PC-9 (cell line): Measurements from ENCODE around the gene DSC2. TPM values are rescaled to one million over a fixed set of nuclear protein-coding genes. Genes with fewer than 3 reads are reported as not detected.

Source experiments
- BruUV-seq: library from RNA; stranded (reverse); fragments of 400-500 nt; replicated peaks from 2 replicates; lab custom pipeline; 2021; lab: Mats Ljungman, UMichigan
- CTCF ChIA-PET: fragments of 300-600 bp; sonication (Branson Sonifier 250); formaldehyde crosslinking; loops from one replicate; lab custom pipeline; 2022; ENCODE audit warnings: antibody characterized with exemption; lab: Charles Lee
- POLR2A ChIA-PET: fragments of 300-600 bp; sonication (Branson Sonifier 250); formaldehyde crosslinking; loops from one replicate; lab custom pipeline; 2022; ENCODE audit warnings: antibody characterized with exemption; ENCODE audit not compliant: unreplicated experiment; lab: Charles Lee
- DNase-seq, 2 experiments: peaks; one replicate each; pipeline versions ENCODE4 v3.0.0 to v3.0.0-alpha.2; 2015 to 2022; ENCODE audit warnings: mixed read lengths in 1 of 2
- H2AFZ ChIP-seq: fragments of 200-600 bp; sonication (generic); 2 replicates; pipeline ENCODE4 v1.8.1; 2017; ENCODE audit warnings: antibody characterized with exemption
- H3F3A ChIP-seq: fragments of 200-600 bp; sonication (generic); 2 replicates; pipeline ENCODE4 v1.8.1; 2017; ENCODE audit warnings: antibody characterized with exemption, mild to moderate bottlenecking, low read depth; ENCODE audit not compliant: insufficient read depth
- H3K27ac ChIP-seq: fragments of 200-600 bp; sonication (generic); 2 replicates; pipeline ENCODE4 v1.6.1; 2016; ENCODE audit warnings: mixed run types
- H3K27me3 ChIP-seq: fragments of 200-600 bp; sonication (generic); 2 replicates; pipeline ENCODE4 v1.6.1; 2016; ENCODE audit warnings: low read depth, mixed run types; ENCODE audit not compliant: insufficient read depth
- H3K36me3 ChIP-seq: fragments of 200-600 bp; sonication (generic); 2 replicates; pipeline ENCODE4 v1.6.1; 2016; ENCODE audit warnings: low read depth, mixed run types
- H3K4me1 ChIP-seq: fragments of 200-600 bp; sonication (generic); replicated peaks from 2 replicates; pipeline ENCODE4 v1.6.1; 2016; ENCODE audit warnings: mixed run types; ENCODE audit not compliant: insufficient read depth
- H3K4me2 ChIP-seq: fragments of 200-600 bp; sonication (generic); 2 replicates; pipeline ENCODE4 v1.6.1; 2017; ENCODE audit warnings: mixed run types
- H3K4me3 ChIP-seq: fragments of 200-600 bp; sonication (generic); 2 replicates; pipeline ENCODE4 v1.6.1; 2016; ENCODE audit warnings: mixed run types
- H3K79me2 ChIP-seq: fragments of 200-600 bp; sonication (generic); 2 replicates; pipeline ENCODE4 v1.6.1; 2017; ENCODE audit warnings: low read depth, mixed run types
- H3K9me2 ChIP-seq: fragments of 200-600 bp; sonication (generic); 2 replicates; pipeline ENCODE4 v1.8.1; 2017; ENCODE audit warnings: mild to moderate bottlenecking; ENCODE audit not compliant: insufficient read depth
- H3K9me3 ChIP-seq: fragments of 200-600 bp; sonication (generic); 2 replicates; pipeline ENCODE4 v1.8.1; 2016; ENCODE audit warnings: low read depth; ENCODE audit not compliant: insufficient read depth
- H4K20me1 ChIP-seq: fragments of 200-600 bp; sonication (generic); 2 replicates; pipeline ENCODE4 v1.8.1; 2017; ENCODE audit not compliant: insufficient read depth
- CTCF ChIP-seq: fragments of 200-600 bp; sonication (generic); conservative IDR thresholded peaks from 2 replicates; pipeline ENCODE4 v1.6.1; 2017; ENCODE audit warnings: mixed run types, antibody characterized with exemption, mild to moderate bottlenecking, moderate library complexity
- EZH2 ChIP-seq: fragments of 200-600 bp; sonication (generic); IDR thresholded peaks from 2 replicates; pipeline ENCODE4 v1.8.0; 2017; ENCODE audit warnings: antibody characterized with exemption, low read depth
- intact Hi-C: fragments of 100-400 bp; cut with micrococcal nuclease; formaldehyde crosslinking; loops from one replicate; pipeline ENCODE4 v1.10.0; 2022; ENCODE audit not compliant: unreplicated experiment
- total RNA-seq: library from RNA; stranded (reverse); gene quantifications from 2 replicates; pipeline ENCODE4 v1.2.3, GENCODE V29; 2021

Gene DSC2
- total RNA-seq, 1 experiment from 2014 or later: 16.5 TPM

DNA sequence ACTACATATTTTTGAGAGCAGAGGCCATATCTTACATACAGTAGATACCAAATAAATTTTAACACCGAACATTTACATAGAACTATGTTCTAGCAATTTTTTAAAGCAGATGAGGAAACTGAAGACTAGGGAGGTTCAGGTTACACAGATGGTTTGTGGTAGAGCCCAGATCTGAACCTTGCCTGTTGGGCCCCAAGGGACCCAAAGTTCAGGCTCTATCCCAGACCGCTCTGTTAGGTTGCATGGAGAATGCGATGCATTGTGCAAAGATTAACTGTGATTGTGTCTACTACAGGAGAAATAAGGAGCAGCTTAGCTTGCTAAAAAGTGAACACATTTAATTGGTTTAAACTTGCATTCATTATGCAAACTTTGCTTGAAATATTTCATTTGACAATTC is 43.3 kb downstream of the DSC2 start:
- ChIA-PET POLR2A (no interaction called here), CTCF (no interaction called here)
- Histone ChIP-seq H3K79me2 (no peaks in the 10 kb centered on the region), H3K27me3 (no peaks in the 10 kb centered on the region), H3K4me3 (no peak overlapping the region), H3K36me3 (no peaks in the 10 kb centered on the region), H4K20me1 (no peaks in the 10 kb centered on the region), H3K27ac (no peak overlapping the region), H3K9me3 (no peaks in the 10 kb centered on the region), H3K4me2 (no peak overlapping the region), H3F3A (no peaks in the 10 kb centered on the region), H3K9me2 (no peaks in the 10 kb centered on the region), H2AFZ (no peak overlapping the region), H3K4me1 (no peaks in the 10 kb centered on the region)
- DNase-seq: no peak
- intact Hi-C loops: no loop called here
- no peak for TF ChIP-seq EZH2
- TF ChIP-seq CTCF: no peak
- no TSS peak for BruUV-seq

DNA sequence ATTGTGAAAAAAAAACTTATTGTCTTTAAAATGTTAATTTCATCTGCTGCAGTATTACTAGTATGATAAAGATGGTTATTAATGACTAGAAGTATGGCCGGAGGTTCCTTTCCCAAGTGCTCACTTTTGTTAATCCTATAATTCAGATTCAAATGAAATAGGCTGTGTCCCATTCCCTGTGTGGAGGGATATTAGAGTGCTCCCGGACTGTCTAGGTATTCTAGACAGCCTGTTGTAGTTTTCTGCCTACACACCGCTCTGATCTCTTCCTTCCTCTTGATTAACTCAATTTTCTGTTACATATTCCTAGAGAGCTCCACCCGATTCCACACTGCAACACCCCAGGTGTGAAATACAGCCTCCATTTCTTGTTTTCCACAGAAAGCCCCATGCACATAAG is 44.3 kb downstream of the DSC2 start:
- no peak overlapping the region for H3K4me3 ChIP-seq
- no peaks in the 10 kb centered on the region for H3K36me3 ChIP-seq
- H4K20me1 ChIP-seq: no peaks in the 10 kb centered on the region
- H3F3A ChIP-seq: no peaks in the 10 kb centered on the region
- BruUV-seq: no TSS peak
- H3K4me2 ChIP-seq: no peak overlapping the region
- H3K4me1 ChIP-seq: no peaks in the 10 kb centered on the region
- no peak for DNase-seq
- ChIA-PET POLR2A (interaction anchor here (0.6 kb wide), 1 partner anchor 187 kb away, joined by 5 read pairs; no protein-coding TSS in a partner anchor), CTCF (no interaction called here)
- H3K9me2 ChIP-seq: no peaks in the 10 kb centered on the region
- no peak overlapping the region for H2AFZ ChIP-seq
- intact Hi-C loops: no loop called here
- H3K79me2 ChIP-seq: no peaks in the 10 kb centered on the region
- TF ChIP-seq CTCF (no peak), EZH2 (no peak)
- no peaks in the 10 kb centered on the region for H3K9me3 ChIP-seq
- no peaks in the 10 kb centered on the region for H3K27me3 ChIP-seq
- H3K27ac ChIP-seq: no peak overlapping the region

GRCh38 chr18:31057051-31057450 is 45.2 kb downstream of the DSC2 start:
- ChIA-PET CTCF (no interaction called here), POLR2A (no interaction called here)
- no peaks in the 10 kb centered on the region for H3K4me1 ChIP-seq
- H3K27ac ChIP-seq: no peak overlapping the region
- no peaks in the 10 kb centered on the region for H3K9me3 ChIP-seq
- H3K79me2 ChIP-seq: no peaks in the 10 kb centered on the region
- H4K20me1 ChIP-seq: no peaks in the 10 kb centered on the region
- intact Hi-C loops: no loop called here
- no peak overlapping the region for H3K4me2 ChIP-seq
- TF ChIP-seq EZH2 (no peak), CTCF (no peak)
- no TSS peak for BruUV-seq
- no peak for DNase-seq
- no peaks in the 10 kb centered on the region for H3K27me3 ChIP-seq
- no peaks in the 10 kb centered on the region for H3K36me3 ChIP-seq
- no peak overlapping the region for H3K4me3 ChIP-seq
- no peaks in the 10 kb centered on the region for H3K9me2 ChIP-seq
- H3F3A ChIP-seq: no peaks in the 10 kb centered on the region
- H2AFZ ChIP-seq: no peak overlapping the region
